Measurements from ENCODE around the gene CBFA2T2. TPM values are rescaled to one million over a fixed set of nuclear protein-coding genes. Genes with fewer than 3 reads are reported as not detected.

The CBFA2T2 gene
- total RNA-seq, 2 donors from 2014 or later, result 14.8 to 18.0 TPM

GRCh38 chr20:33648396-33649004 is 158.6 kb downstream of the CBFA2T2 start:
- Histone ChIP-seq H3K4me3 (no peak overlapping the region), H3K27me3 (replicated peaks; ENCODE audit: insufficient read depth) (no peaks in the 10 kb centered on the region), H3K9me3 (no peaks in the 10 kb centered on the region), H3K4me1 (ENCODE audit: control insufficient read depth in 1 of 2, low read depth in 2 of 2) (peaks cover 15 to 34% of the 10 kb centered on the region in 2 donors), H3K27ac (peak overlapping the region in 1 of 2 donors; percentile 48), H3K36me3 (peaks cover 19% of the 10 kb centered on the region)
- no peak for TF ChIP-seq CTCF (IDR thresholded peaks at IDR 0.05)
- DNase-seq (ENCODE audit: low spot score) (no peak), ATAC-seq (ENCODE audit: insufficient number of reproducible peaks, low FRiP score, low read depth) (no peak)

GRCh38 chr20:33649201-33649681 is 159.3 kb downstream of the CBFA2T2 start:
- peaks cover 15% of the 10 kb centered on the region for H3K36me3 ChIP-seq
- no peak for ATAC-seq (ENCODE audit: insufficient number of reproducible peaks, low FRiP score, low read depth)
- H3K27ac ChIP-seq, result no peak overlapping the region
- H3K27me3 ChIP-seq (replicated peaks; ENCODE audit: insufficient read depth), result no peaks in the 10 kb centered on the region
- no peak for DNase-seq (ENCODE audit: low spot score)
- TF ChIP-seq CTCF (IDR thresholded peaks at IDR 0.05), result no peak
- H3K4me3 ChIP-seq, result no peak overlapping the region
- no peaks in the 10 kb centered on the region for H3K9me3 ChIP-seq
- H3K4me1 ChIP-seq (ENCODE audit: control insufficient read depth in 1 of 2, low read depth in 2 of 2), result peaks cover 15 to 39% of the 10 kb centered on the region in 2 donors

- Histone ChIP-seq H3K27me3 (replicated peaks; ENCODE audit: insufficient read depth) (no peaks in the 10 kb centered on the region), H3K4me3 (no peak overlapping the region), H3K36me3 (peaks cover 5% of the 10 kb centered on the region), H3K9me3 (no peaks in the 10 kb centered on the region), H3K4me1 (ENCODE audit: control insufficient read depth in 1 of 2, low read depth in 2 of 2) (peaks cover 15 to 39% of the 10 kb centered on the region in 2 donors), H3K27ac (no peak overlapping the region)
- TF ChIP-seq CTCF (IDR thresholded peaks at IDR 0.05), result no peak
- no peak for DNase-seq (ENCODE audit: low spot score)
- ATAC-seq (ENCODE audit: insufficient number of reproducible peaks, low FRiP score, low read depth), result no peak
Observed at GRCh38 chr20:33650111-33650752, 160.3 kb downstream of the CBFA2T2 start.

- H3K36me3 ChIP-seq, result no peaks in the 10 kb centered on the region
- H3K9me3 ChIP-seq, result no peaks in the 10 kb centered on the region
- H3K4me1 ChIP-seq (ENCODE audit: control insufficient read depth in 1 of 2, low read depth in 2 of 2), result peaks cover 15 to 39% of the 10 kb centered on the region in 2 donors
- H3K27me3 ChIP-seq (replicated peaks; ENCODE audit: insufficient read depth), result no peaks in the 10 kb centered on the region
- ATAC-seq (ENCODE audit: insufficient number of reproducible peaks, low FRiP score, low read depth) (no peak), DNase-seq (ENCODE audit: low spot score) (no peak)
- TF ChIP-seq CTCF (IDR thresholded peaks at IDR 0.05), result no peak
- H3K27ac ChIP-seq, result no peak overlapping the region
- H3K4me3 ChIP-seq, result no peak overlapping the region
Observed at GRCh38 chr20:33650753-33651561, 161.1 kb downstream of the CBFA2T2 start.

GRCh38 chr20:33651562-33652048 is 161.7 kb downstream of the CBFA2T2 start:
- Histone ChIP-seq H3K36me3 (no peaks in the 10 kb centered on the region), H3K9me3 (no peaks in the 10 kb centered on the region), H3K4me1 (ENCODE audit: control insufficient read depth in 1 of 2, low read depth in 2 of 2) (peaks cover 15 to 33% of the 10 kb centered on the region in 2 donors), H3K4me3 (no peak overlapping the region), H3K27ac (no peak overlapping the region), H3K27me3 (replicated peaks; ENCODE audit: insufficient read depth) (no peaks in the 10 kb centered on the region)
- ATAC-seq (ENCODE audit: insufficient number of reproducible peaks, low FRiP score, low read depth) (no peak), DNase-seq (ENCODE audit: low spot score) (no peak)
- no peak for TF ChIP-seq CTCF (IDR thresholded peaks at IDR 0.05)

Data from thoracic aorta (tissue), 2 donors.